DOHH2 (cell line): ENCODE results near the gene PPM1H.

Experiments used
- H3F3A ChIP-seq: fragments of 200-600 bp; sonication (generic), shearing (Covaris generic); 2 replicates; pipeline ENCODE4 v1.6.0; 2016; ENCODE audit warnings: antibody characterized with exemption, mild to moderate bottlenecking; ENCODE audit not compliant: control insufficient read depth, insufficient read depth
- H3K27ac ChIP-seq: fragments of 200-600 bp; sonication (generic); 2 replicates; pipeline ENCODE4 v1.5.1; 2014; ENCODE audit warnings: low read depth, mild to moderate bottlenecking, low read length, moderate library complexity
- H3K27me3 ChIP-seq: fragments of 200-600 bp; sonication (generic); 2 replicates; pipeline ENCODE4 v1.6.1; 2014; ENCODE audit warnings: mild to moderate bottlenecking, low read length, mixed read lengths; ENCODE audit not compliant: control insufficient read depth
- H3K36me3 ChIP-seq: fragments of 200-600 bp; sonication (generic); 2 replicates; pipeline ENCODE4 v1.6.1; 2014; ENCODE audit warnings: mild to moderate bottlenecking, low read length, moderate library complexity, mixed read lengths; ENCODE audit not compliant: control insufficient read depth
- H3K4me1 ChIP-seq: fragments of 200-600 bp; sonication (generic); 2 replicates; pipeline ENCODE4 v1.6.1; 2014; ENCODE audit warnings: mild to moderate bottlenecking, low read length, mixed read lengths; ENCODE audit not compliant: control insufficient read depth
- H3K4me2 ChIP-seq: fragments of 200-600 bp; sonication (generic); 2 replicates; pipeline ENCODE4 v1.6.0; 2014; ENCODE audit warnings: mild to moderate bottlenecking, low read length, moderate library complexity
- H3K4me3 ChIP-seq: fragments of 200-600 bp; sonication (generic); 2 replicates; pipeline ENCODE4 v1.5.1; 2014; ENCODE audit warnings: mild to moderate bottlenecking, low read length, mixed read lengths
- H3K79me2 ChIP-seq: fragments of 200-600 bp; sonication (generic); 2 replicates; pipeline ENCODE4 v1.6.1; 2014; ENCODE audit warnings: mild to moderate bottlenecking, low read length, mixed read lengths; ENCODE audit not compliant: control insufficient read depth
- H3K9me2 ChIP-seq: fragments of 200-600 bp; sonication (generic); replicated peaks from 2 replicates; pipeline ENCODE4 v1.6.1; 2014; ENCODE audit warnings: mild to moderate bottlenecking, low read length, mixed read lengths; ENCODE audit not compliant: control insufficient read depth
- H3K9me3 ChIP-seq: fragments of 200-600 bp; sonication (generic); 2 replicates; pipeline ENCODE4 v1.6.1; 2014; ENCODE audit warnings: antibody characterized with exemption, low read length, mixed read lengths; ENCODE audit not compliant: control insufficient read depth, insufficient read depth
- H4K20me1 ChIP-seq: fragments of 200-600 bp; sonication (generic); 2 replicates; pipeline ENCODE4 v1.6.0; 2014; ENCODE audit warnings: low read depth, mild to moderate bottlenecking, antibody characterized with exemption, low read length, moderate library complexity; ENCODE audit not compliant: control insufficient read depth, insufficient read depth
- CTCF ChIP-seq: fragments of 200-600 bp; sonication (generic); IDR thresholded peaks from one replicate; pipeline ENCODE4 v1.5.1; 2014; ENCODE audit warnings: antibody characterized with exemption, mild to moderate bottlenecking, low read depth, low read length; ENCODE audit not compliant: poor library complexity, severe bottlenecking
- EZH2phosphoT487 ChIP-seq: fragments of 200-600 bp; sonication (generic); IDR thresholded peaks from 2 replicates; pipeline ENCODE4 v1.6.1; 2017; ENCODE audit warnings: borderline replicate concordance, mild to moderate bottlenecking, antibody characterized with exemption, low read length, moderate library complexity, mixed read lengths

The PPM1H gene

GRCh38 chr12:62856454-62856853 lies 78.5 kb downstream of the PPM1H start:
- Histone ChIP-seq H3K4me3 (no peak overlapping the region), H3K9me2 (no peaks in the 10 kb centered on the region), H3K27me3 (no peaks in the 10 kb centered on the region), H3K4me2 (no peak overlapping the region), H3K4me1 (no peaks in the 10 kb centered on the region), H3F3A (no peaks in the 10 kb centered on the region), H3K9me3 (no peaks in the 10 kb centered on the region), H3K27ac (no peak overlapping the region), H3K36me3 (no peaks in the 10 kb centered on the region), H4K20me1 (no peaks in the 10 kb centered on the region), H3K79me2 (no peaks in the 10 kb centered on the region)
- no peak for TF ChIP-seq EZH2phosphoT487
- TF ChIP-seq CTCF: no peak

- Histone ChIP-seq H3K9me2 (no peaks in the 10 kb centered on the region), H3F3A (no peaks in the 10 kb centered on the region), H3K4me2 (no peak overlapping the region), H3K4me3 (no peak overlapping the region), H3K79me2 (no peaks in the 10 kb centered on the region), H3K27ac (no peak overlapping the region), H3K27me3 (no peaks in the 10 kb centered on the region), H3K4me1 (no peaks in the 10 kb centered on the region), H4K20me1 (no peaks in the 10 kb centered on the region), H3K36me3 (no peaks in the 10 kb centered on the region), H3K9me3 (no peaks in the 10 kb centered on the region)
- no peak for TF ChIP-seq CTCF
- TF ChIP-seq EZH2phosphoT487: no peak
Observed at GRCh38 chr12:62854024-62854423, 80.9 kb downstream of the PPM1H start.

GRCh38 chr12:62849398-62849797 lies 85.6 kb downstream of the PPM1H start:
- H4K20me1 ChIP-seq: no peaks in the 10 kb centered on the region
- H3K4me3 ChIP-seq: no peak overlapping the region
- no peaks in the 10 kb centered on the region for H3K27me3 ChIP-seq
- no peaks in the 10 kb centered on the region for H3K9me3 ChIP-seq
- H3K9me2 ChIP-seq: no peaks in the 10 kb centered on the region
- H3K4me1 ChIP-seq: no peaks in the 10 kb centered on the region
- H3K4me2 ChIP-seq: no peak overlapping the region
- H3K27ac ChIP-seq: no peak overlapping the region
- no peaks in the 10 kb centered on the region for H3K36me3 ChIP-seq
- TF ChIP-seq CTCF (no peak), EZH2phosphoT487 (no peak)
- no peaks in the 10 kb centered on the region for H3F3A ChIP-seq
- no peaks in the 10 kb centered on the region for H3K79me2 ChIP-seq

GRCh38 chr12:62848418-62848817 lies 86.5 kb downstream of the PPM1H start:
- Histone ChIP-seq H3K36me3 (no peaks in the 10 kb centered on the region), H3K4me1 (no peaks in the 10 kb centered on the region), H3K4me2 (no peak overlapping the region), H3K27me3 (no peaks in the 10 kb centered on the region), H3F3A (no peaks in the 10 kb centered on the region), H4K20me1 (no peaks in the 10 kb centered on the region), H3K79me2 (no peaks in the 10 kb centered on the region), H3K9me2 (no peaks in the 10 kb centered on the region), H3K27ac (no peak overlapping the region), H3K4me3 (no peak overlapping the region), H3K9me3 (no peaks in the 10 kb centered on the region)
- TF ChIP-seq CTCF (no peak), EZH2phosphoT487 (no peak)
